DOHH2 (cell line): ENCODE measurements around the gene DRGX.

Experiments used
- H3F3A ChIP-seq: fragments of 200-600 bp; sonication (generic), shearing (Covaris generic); 2 replicates; pipeline ENCODE4 v1.6.0; 2016; ENCODE audit warnings: antibody characterized with exemption, mild to moderate bottlenecking; ENCODE audit not compliant: control insufficient read depth, insufficient read depth
- H3K27ac ChIP-seq: fragments of 200-600 bp; sonication (generic); 2 replicates; pipeline ENCODE4 v1.5.1; 2014; ENCODE audit warnings: low read depth, mild to moderate bottlenecking, low read length, moderate library complexity
- H3K27me3 ChIP-seq: fragments of 200-600 bp; sonication (generic); 2 replicates; pipeline ENCODE4 v1.6.1; 2014; ENCODE audit warnings: mild to moderate bottlenecking, low read length, mixed read lengths; ENCODE audit not compliant: control insufficient read depth
- H3K36me3 ChIP-seq: fragments of 200-600 bp; sonication (generic); 2 replicates; pipeline ENCODE4 v1.6.1; 2014; ENCODE audit warnings: mild to moderate bottlenecking, low read length, moderate library complexity, mixed read lengths; ENCODE audit not compliant: control insufficient read depth
- H3K4me1 ChIP-seq: fragments of 200-600 bp; sonication (generic); 2 replicates; pipeline ENCODE4 v1.6.1; 2014; ENCODE audit warnings: mild to moderate bottlenecking, low read length, mixed read lengths; ENCODE audit not compliant: control insufficient read depth
- H3K4me2 ChIP-seq: fragments of 200-600 bp; sonication (generic); 2 replicates; pipeline ENCODE4 v1.6.0; 2014; ENCODE audit warnings: mild to moderate bottlenecking, low read length, moderate library complexity
- H3K4me3 ChIP-seq: fragments of 200-600 bp; sonication (generic); 2 replicates; pipeline ENCODE4 v1.5.1; 2014; ENCODE audit warnings: mild to moderate bottlenecking, low read length, mixed read lengths
- H3K79me2 ChIP-seq: fragments of 200-600 bp; sonication (generic); 2 replicates; pipeline ENCODE4 v1.6.1; 2014; ENCODE audit warnings: mild to moderate bottlenecking, low read length, mixed read lengths; ENCODE audit not compliant: control insufficient read depth
- H3K9me2 ChIP-seq: fragments of 200-600 bp; sonication (generic); replicated peaks from 2 replicates; pipeline ENCODE4 v1.6.1; 2014; ENCODE audit warnings: mild to moderate bottlenecking, low read length, mixed read lengths; ENCODE audit not compliant: control insufficient read depth
- H3K9me3 ChIP-seq: fragments of 200-600 bp; sonication (generic); 2 replicates; pipeline ENCODE4 v1.6.1; 2014; ENCODE audit warnings: antibody characterized with exemption, low read length, mixed read lengths; ENCODE audit not compliant: control insufficient read depth, insufficient read depth
- H4K20me1 ChIP-seq: fragments of 200-600 bp; sonication (generic); 2 replicates; pipeline ENCODE4 v1.6.0; 2014; ENCODE audit warnings: low read depth, mild to moderate bottlenecking, antibody characterized with exemption, low read length, moderate library complexity; ENCODE audit not compliant: control insufficient read depth, insufficient read depth
- EZH2phosphoT487 ChIP-seq: fragments of 200-600 bp; sonication (generic); IDR thresholded peaks from 2 replicates; pipeline ENCODE4 v1.6.1; 2017; ENCODE audit warnings: borderline replicate concordance, mild to moderate bottlenecking, antibody characterized with exemption, low read length, moderate library complexity, mixed read lengths
- TF ChIP-seq, protein P1 (sequence below): fragments of 200-600 bp; sonication (generic); IDR thresholded peaks from one replicate; pipeline ENCODE4 v1.5.1; 2014; ENCODE audit warnings: antibody characterized with exemption, mild to moderate bottlenecking, low read depth, low read length; ENCODE audit not compliant: poor library complexity, severe bottlenecking

The DRGX gene

GRCh38 chr10:49357910-49358309, 38.0 kb downstream of the DRGX start:
- Histone ChIP-seq H3K4me2 (no peak overlapping the region), H3K27ac (no peak overlapping the region)

DNA sequence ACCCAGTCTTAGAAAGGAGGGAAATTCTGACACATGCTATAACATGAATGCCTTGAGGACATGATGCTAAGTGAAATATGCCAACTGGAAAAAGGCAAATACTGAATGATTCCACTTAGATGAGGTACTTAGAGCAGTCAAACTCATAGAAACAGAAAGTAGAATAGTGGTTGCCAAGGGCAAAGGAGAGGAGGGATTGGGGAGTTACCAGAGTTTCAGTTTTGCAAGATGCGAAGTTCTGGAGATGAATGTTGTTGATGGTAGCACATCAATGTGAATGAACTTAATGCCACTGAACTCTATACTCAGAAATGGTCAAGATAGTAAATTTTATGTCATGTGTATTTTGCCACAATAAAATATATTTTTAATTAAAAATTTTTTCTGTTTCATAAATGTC, 38.9 kb downstream of the DRGX start:
- Histone ChIP-seq H3K9me3 (no peaks in the 10 kb centered on the region), H3K27ac (no peak overlapping the region), H3K79me2 (no peaks in the 10 kb centered on the region), H3K4me3 (no peak overlapping the region), H3K4me1 (no peaks in the 10 kb centered on the region), H3F3A (no peaks in the 10 kb centered on the region), H4K20me1 (no peaks in the 10 kb centered on the region), H3K9me2 (no peaks in the 10 kb centered on the region), H3K36me3 (no peaks in the 10 kb centered on the region), H3K4me2 (no peak overlapping the region), H3K27me3 (no peaks in the 10 kb centered on the region)
- no peak for TF ChIP-seq EZH2phosphoT487
- TF ChIP-seq, protein P1, sequence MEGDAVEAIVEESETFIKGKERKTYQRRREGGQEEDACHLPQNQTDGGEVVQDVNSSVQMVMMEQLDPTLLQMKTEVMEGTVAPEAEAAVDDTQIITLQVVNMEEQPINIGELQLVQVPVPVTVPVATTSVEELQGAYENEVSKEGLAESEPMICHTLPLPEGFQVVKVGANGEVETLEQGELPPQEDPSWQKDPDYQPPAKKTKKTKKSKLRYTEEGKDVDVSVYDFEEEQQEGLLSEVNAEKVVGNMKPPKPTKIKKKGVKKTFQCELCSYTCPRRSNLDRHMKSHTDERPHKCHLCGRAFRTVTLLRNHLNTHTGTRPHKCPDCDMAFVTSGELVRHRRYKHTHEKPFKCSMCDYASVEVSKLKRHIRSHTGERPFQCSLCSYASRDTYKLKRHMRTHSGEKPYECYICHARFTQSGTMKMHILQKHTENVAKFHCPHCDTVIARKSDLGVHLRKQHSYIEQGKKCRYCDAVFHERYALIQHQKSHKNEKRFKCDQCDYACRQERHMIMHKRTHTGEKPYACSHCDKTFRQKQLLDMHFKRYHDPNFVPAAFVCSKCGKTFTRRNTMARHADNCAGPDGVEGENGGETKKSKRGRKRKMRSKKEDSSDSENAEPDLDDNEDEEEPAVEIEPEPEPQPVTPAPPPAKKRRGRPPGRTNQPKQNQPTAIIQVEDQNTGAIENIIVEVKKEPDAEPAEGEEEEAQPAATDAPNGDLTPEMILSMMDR = no peak

More at GRCh38 chr10:49357910-49358309, 38.0 kb downstream of the DRGX start:
- Histone ChIP-seq H3K9me2 (no peaks in the 10 kb centered on the region), H3K36me3 (no peaks in the 10 kb centered on the region), H4K20me1 (no peaks in the 10 kb centered on the region), H3K79me2 (no peaks in the 10 kb centered on the region), H3K4me1 (no peaks in the 10 kb centered on the region), H3F3A (no peaks in the 10 kb centered on the region), H3K4me3 (no peak overlapping the region), H3K27me3 (no peaks in the 10 kb centered on the region), H3K9me3 (no peaks in the 10 kb centered on the region)
- no peak for TF ChIP-seq EZH2phosphoT487
- TF ChIP-seq, protein P1 = no peak

DNA sequence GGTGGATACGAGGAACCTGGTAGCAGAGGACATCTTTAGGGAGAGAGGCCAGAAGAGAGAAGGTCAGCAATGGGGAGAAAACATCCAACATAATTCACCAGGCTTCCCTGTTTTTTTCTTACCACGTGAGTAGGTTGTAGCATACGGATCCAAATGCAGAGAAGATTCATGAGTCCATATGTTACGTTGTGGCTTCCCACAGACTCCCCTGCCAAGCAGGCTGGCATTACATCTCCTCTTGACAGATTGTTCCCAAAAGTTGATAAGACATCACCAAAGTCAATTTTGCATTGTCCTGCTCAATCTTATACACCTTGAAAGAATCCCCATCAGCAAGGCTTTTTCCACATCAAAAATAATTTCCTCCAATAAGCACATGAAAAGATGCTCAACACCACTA, 39.7 kb downstream of the DRGX start:
- Histone ChIP-seq H3K36me3 (no peaks in the 10 kb centered on the region), H3K27me3 (no peaks in the 10 kb centered on the region), H3K79me2 (no peaks in the 10 kb centered on the region), H3K27ac (no peak overlapping the region), H3K4me3 (no peak overlapping the region), H3K4me2 (no peak overlapping the region), H3K4me1 (no peaks in the 10 kb centered on the region), H3K9me2 (no peaks in the 10 kb centered on the region), H3K9me3 (no peaks in the 10 kb centered on the region), H4K20me1 (no peaks in the 10 kb centered on the region), H3F3A (no peaks in the 10 kb centered on the region)
- TF ChIP-seq, protein P1 = no peak
- no peak for TF ChIP-seq EZH2phosphoT487

GRCh38 chr10:49355221-49355620, 40.7 kb downstream of the DRGX start:
- Histone ChIP-seq H3K4me3 (no peak overlapping the region), H3K79me2 (no peaks in the 10 kb centered on the region), H3K36me3 (no peaks in the 10 kb centered on the region), H3K4me2 (no peak overlapping the region), H3K4me1 (no peaks in the 10 kb centered on the region), H3F3A (no peaks in the 10 kb centered on the region), H4K20me1 (no peaks in the 10 kb centered on the region), H3K9me2 (no peaks in the 10 kb centered on the region), H3K27ac (no peak overlapping the region), H3K9me3 (no peaks in the 10 kb centered on the region), H3K27me3 (no peaks in the 10 kb centered on the region)
- TF ChIP-seq EZH2phosphoT487 = no peak
- TF ChIP-seq, protein P1 = no peak
